ENCODE measurements around the gene TSLP.

Gene TSLP

DNA sequence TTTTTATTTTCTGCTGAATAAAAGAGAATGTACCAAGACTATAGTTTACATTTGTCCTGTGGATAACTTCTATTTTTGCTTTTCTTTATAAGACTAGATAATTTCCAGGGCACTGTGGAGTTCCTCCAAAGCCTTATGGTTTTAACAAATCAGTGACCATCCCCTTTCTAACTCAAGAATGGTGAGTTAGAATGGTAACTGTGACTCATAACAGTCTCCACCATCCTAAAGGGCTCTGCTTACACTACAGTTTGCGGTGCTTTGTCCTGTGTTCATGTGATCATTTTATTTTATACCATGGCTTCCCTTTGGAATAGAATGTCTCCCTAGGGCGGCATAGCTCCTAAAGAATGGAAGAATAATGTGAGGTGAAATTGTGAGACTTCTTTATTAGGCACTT is 50.9 kb downstream of the TSLP start:
- TF ChIP-seq, protein P1, sequence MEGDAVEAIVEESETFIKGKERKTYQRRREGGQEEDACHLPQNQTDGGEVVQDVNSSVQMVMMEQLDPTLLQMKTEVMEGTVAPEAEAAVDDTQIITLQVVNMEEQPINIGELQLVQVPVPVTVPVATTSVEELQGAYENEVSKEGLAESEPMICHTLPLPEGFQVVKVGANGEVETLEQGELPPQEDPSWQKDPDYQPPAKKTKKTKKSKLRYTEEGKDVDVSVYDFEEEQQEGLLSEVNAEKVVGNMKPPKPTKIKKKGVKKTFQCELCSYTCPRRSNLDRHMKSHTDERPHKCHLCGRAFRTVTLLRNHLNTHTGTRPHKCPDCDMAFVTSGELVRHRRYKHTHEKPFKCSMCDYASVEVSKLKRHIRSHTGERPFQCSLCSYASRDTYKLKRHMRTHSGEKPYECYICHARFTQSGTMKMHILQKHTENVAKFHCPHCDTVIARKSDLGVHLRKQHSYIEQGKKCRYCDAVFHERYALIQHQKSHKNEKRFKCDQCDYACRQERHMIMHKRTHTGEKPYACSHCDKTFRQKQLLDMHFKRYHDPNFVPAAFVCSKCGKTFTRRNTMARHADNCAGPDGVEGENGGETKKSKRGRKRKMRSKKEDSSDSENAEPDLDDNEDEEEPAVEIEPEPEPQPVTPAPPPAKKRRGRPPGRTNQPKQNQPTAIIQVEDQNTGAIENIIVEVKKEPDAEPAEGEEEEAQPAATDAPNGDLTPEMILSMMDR (IDR thresholded peaks at IDR 0.05; ENCODE audit: poor library complexity, severe bottlenecking) = no peak
- H3K36me3 ChIP-seq (ENCODE audit: low read depth) = peaks cover 100% of the 10 kb centered on the region
- ATAC-seq (ENCODE audit: low read depth) = no peak

GRCh38 chr5:111124793-111125192 is 53.3 kb downstream of the TSLP start:
- Histone ChIP-seq H3K4me1 (ENCODE audit: insufficient read depth, poor library complexity, severe bottlenecking) (peaks cover 12% of the 10 kb centered on the region), H3K27me3 (ENCODE audit: insufficient read depth, poor library complexity, severe bottlenecking) (no peaks in the 10 kb centered on the region), H3K36me3 (ENCODE audit: low read depth) (peaks cover 94% of the 10 kb centered on the region), H3K4me3 (ENCODE audit: severe bottlenecking) (no peak overlapping the region), H3K27ac (ENCODE audit: poor library complexity, severe bottlenecking) (no peak overlapping the region), H3K9me3 (ENCODE audit: severe bottlenecking) (no peaks in the 10 kb centered on the region)
- no peak for DNase-seq (ENCODE audit: low spot score)
- ATAC-seq (ENCODE audit: low read depth) = no peak
- TF ChIP-seq, protein P1 (IDR thresholded peaks at IDR 0.05; ENCODE audit: poor library complexity, severe bottlenecking) = no peak

More for the DNA sequence above, 50.9 kb downstream of the TSLP start:
- Histone ChIP-seq H3K27ac (ENCODE audit: poor library complexity, severe bottlenecking) (no peak overlapping the region), H3K4me3 (ENCODE audit: severe bottlenecking) (no peak overlapping the region), H3K27me3 (ENCODE audit: insufficient read depth, poor library complexity, severe bottlenecking) (no peaks in the 10 kb centered on the region), H3K9me3 (ENCODE audit: severe bottlenecking) (no peaks in the 10 kb centered on the region), H3K4me1 (ENCODE audit: insufficient read depth, poor library complexity, severe bottlenecking) (peaks cover 9% of the 10 kb centered on the region)
- DNase-seq (ENCODE audit: low spot score) = no peak

DNA sequence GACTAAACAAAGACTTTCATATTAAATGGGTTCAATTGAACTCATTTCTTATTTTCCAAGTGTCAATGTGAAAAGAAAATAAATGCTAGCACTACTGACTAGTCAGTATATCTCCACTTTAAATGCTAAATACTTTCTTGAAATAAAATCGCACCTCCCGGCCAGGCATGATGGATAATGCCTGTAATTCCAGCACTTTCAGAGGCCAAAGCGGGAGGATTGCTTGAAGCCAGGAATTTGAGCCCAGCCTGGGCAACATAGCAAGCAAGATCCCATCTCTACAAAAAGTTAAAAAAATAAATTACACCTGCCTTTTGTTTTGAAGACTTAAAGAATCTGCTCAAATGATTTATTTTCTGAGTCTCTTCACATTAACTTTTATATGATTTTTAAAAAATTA is 55.4 kb downstream of the TSLP start:
- Histone ChIP-seq H3K27me3 (ENCODE audit: insufficient read depth, poor library complexity, severe bottlenecking) (no peaks in the 10 kb centered on the region), H3K4me1 (ENCODE audit: insufficient read depth, poor library complexity, severe bottlenecking) (peaks cover 17% of the 10 kb centered on the region), H3K4me3 (ENCODE audit: severe bottlenecking) (no peak overlapping the region), H3K27ac (ENCODE audit: poor library complexity, severe bottlenecking) (peak overlapping the region; percentile 50), H3K9me3 (ENCODE audit: severe bottlenecking) (no peaks in the 10 kb centered on the region), H3K36me3 (ENCODE audit: low read depth) (peaks cover 73% of the 10 kb centered on the region)
- no peak for DNase-seq (ENCODE audit: low spot score)
- TF ChIP-seq, protein P1 (IDR thresholded peaks at IDR 0.05; ENCODE audit: poor library complexity, severe bottlenecking) = no peak
- ATAC-seq (ENCODE audit: low read depth) = no peak

Data from RWPE2 (cell line).